Measurements from ENCODE around the gene WWTR1.

Gene WWTR1

DNA sequence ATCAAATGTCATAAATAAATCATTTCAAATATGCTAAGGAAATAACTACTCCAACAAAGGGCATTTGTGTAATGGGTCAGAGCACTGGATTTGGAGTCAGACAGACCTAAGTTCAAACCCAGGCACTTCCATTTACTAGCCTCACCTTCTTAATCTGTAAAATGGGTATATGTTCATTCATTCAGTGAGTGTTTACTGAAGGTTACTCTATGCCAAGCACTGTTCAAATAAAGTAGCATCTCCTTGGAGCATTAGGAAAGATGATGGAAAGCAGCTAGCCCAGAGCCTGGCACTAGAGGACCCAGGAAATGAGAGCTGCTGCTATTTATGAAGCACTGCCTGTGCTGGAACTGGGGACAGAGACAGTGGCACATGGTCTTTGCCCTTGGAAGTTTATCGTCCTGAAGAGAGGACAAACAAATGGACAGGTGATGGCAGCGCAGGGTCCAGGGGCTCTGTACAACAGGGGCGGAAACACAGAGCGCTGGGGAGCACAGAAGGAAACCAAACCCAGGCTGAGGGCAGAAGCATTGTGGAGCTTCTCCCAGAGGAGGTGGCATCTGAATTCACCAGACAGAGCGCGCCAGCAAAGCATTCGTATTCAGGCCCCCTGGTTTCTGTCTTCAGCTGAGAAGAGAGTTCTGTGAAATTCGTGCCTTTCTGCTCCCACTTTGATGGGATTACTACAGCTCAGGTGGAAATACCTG, 164.4 kb downstream of the WWTR1 start:
- Histone ChIP-seq H3K4me1 (ENCODE audit: insufficient read depth, low read length) (no peaks in the 10 kb centered on the region; the same call in 1 of the 2 replicates), H3K36me3 (ENCODE audit: insufficient read depth, low read length) (no peaks in the 10 kb centered on the region), H3K4me3 (ENCODE audit: low read length) (no peak overlapping the region), H3K27ac (ENCODE audit: low read depth, low read length) (no peak overlapping the region), H3K27me3 (ENCODE audit: insufficient read depth, low read length) (no peaks in the 10 kb centered on the region), H3K9ac (ENCODE audit: low read depth, low read length) (no peak overlapping the region), H3K9me3 (ENCODE audit: insufficient read depth, low read depth, low read length) (no peaks in the 10 kb centered on the region)
- 87% methylated on average over 8 of the region's 8 CpGs for WGBS

DNA sequence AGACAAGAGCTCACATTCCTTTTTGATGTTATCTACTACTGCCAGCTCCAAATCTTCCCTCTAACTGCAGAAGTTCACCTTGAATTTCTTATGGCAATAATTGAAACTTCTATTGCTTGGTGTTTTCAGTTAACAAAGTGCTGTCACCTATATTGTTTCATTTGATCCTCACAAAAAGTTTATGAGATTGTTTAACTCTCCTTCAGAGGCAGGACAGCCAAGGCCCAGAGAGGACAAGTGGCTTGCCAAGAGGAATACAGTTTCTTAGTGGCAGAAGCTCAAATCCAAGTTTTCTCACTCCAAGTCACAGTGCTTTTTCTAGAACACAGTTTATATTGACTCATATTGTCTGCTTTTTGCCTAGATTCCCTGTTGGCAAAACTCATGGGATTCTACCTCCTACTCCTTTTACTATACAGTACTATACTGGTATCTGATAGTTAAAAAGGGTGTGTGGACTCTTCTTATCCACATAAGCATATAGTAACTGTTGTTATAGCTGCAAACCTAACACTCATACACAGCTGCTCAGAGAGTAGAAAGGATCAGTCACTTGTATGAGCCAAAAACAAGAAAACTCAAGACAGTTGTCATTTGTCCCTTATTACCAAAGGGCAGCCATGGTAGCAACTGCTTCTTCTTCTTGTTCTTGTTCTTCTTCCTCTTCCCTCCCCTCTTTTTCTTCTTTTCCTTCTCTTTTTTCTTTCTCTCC, 167.4 kb downstream of the WWTR1 start:
- H3K9ac ChIP-seq (ENCODE audit: low read depth, low read length): no peak overlapping the region
- H3K4me3 ChIP-seq (ENCODE audit: low read length): no peak overlapping the region
- no peaks in the 10 kb centered on the region; the same call in 1 of the 2 replicates for H3K4me1 ChIP-seq (ENCODE audit: insufficient read depth, low read length)
- H3K36me3 ChIP-seq (ENCODE audit: insufficient read depth, low read length): no peaks in the 10 kb centered on the region
- no peaks in the 10 kb centered on the region for H3K9me3 ChIP-seq (ENCODE audit: insufficient read depth, low read depth, low read length)
- H3K27ac ChIP-seq (ENCODE audit: low read depth, low read length): no peak overlapping the region
- no peaks in the 10 kb centered on the region for H3K27me3 ChIP-seq (ENCODE audit: insufficient read depth, low read length)

DNA sequence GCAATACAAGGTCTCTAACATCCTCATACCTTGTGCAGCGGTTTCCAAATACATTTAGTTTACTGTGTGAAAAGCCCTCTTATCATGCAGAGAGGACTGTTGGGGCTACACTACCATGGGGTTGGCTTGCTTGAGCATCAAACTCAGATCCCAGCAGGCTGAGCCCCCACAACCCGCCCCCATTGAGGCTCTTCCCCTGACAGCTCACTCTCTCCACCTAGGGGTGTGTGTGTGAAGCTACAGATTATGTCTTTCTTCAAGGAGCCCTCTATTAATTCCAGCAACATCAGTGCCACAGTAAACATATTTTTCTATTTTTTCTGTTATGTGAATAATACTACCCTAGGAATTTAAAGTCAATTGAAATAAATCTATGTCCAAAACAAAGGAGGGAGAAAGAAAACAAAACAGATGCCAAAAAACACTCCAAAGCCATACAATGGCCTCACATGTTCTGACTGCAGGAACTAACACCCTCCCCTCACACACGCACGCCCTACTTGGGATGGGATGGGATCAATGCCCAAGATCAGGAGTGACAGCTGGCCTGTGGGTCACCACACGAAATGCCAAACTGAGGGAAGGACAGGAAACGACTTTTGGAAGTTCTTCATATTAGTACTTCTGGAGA, 168.7 kb downstream of the WWTR1 start:
- H3K4me1 ChIP-seq (ENCODE audit: insufficient read depth, low read length): no peaks in the 10 kb centered on the region; the same call in 1 of the 2 replicates
- H3K9ac ChIP-seq (ENCODE audit: low read depth, low read length): no peak overlapping the region
- H3K27ac ChIP-seq (ENCODE audit: low read depth, low read length): no peak overlapping the region
- WGBS: 64% methylated on average over 5 of the region's 6 CpGs
- no peak overlapping the region for H3K4me3 ChIP-seq (ENCODE audit: low read length)
- H3K27me3 ChIP-seq (ENCODE audit: insufficient read depth, low read length): no peaks in the 10 kb centered on the region
- H3K36me3 ChIP-seq (ENCODE audit: insufficient read depth, low read length): no peaks in the 10 kb centered on the region
- H3K9me3 ChIP-seq (ENCODE audit: insufficient read depth, low read depth, low read length): no peaks in the 10 kb centered on the region

- no peaks in the 10 kb centered on the region for H3K36me3 ChIP-seq (ENCODE audit: insufficient read depth, low read length)
- WGBS: 68% methylated on average over 5 of the region's 6 CpGs
- no peak overlapping the region for H3K27ac ChIP-seq (ENCODE audit: low read depth, low read length)
- no peak overlapping the region for H3K9ac ChIP-seq (ENCODE audit: low read depth, low read length)
- no peaks in the 10 kb centered on the region; the same call in 1 of the 2 replicates for H3K4me1 ChIP-seq (ENCODE audit: insufficient read depth, low read length)
- H3K27me3 ChIP-seq (ENCODE audit: insufficient read depth, low read length): no peaks in the 10 kb centered on the region
- H3K4me3 ChIP-seq (ENCODE audit: low read length): no peak overlapping the region
- H3K9me3 ChIP-seq (ENCODE audit: insufficient read depth, low read depth, low read length): no peaks in the 10 kb centered on the region
Measured at GRCh38 chr3:149487598-149488197, 170.1 kb downstream of the WWTR1 start.

GRCh38 chr3:149486726-149487125, 171.1 kb downstream of the WWTR1 start:
- no peaks in the 10 kb centered on the region; the same call in 1 of the 2 replicates for H3K4me1 ChIP-seq (ENCODE audit: insufficient read depth, low read length)
- no peak overlapping the region for H3K27ac ChIP-seq (ENCODE audit: low read depth, low read length)
- H3K9me3 ChIP-seq (ENCODE audit: insufficient read depth, low read depth, low read length): no peaks in the 10 kb centered on the region
- 90% methylated on average over 5 of the region's 5 CpGs for WGBS
- H3K27me3 ChIP-seq (ENCODE audit: insufficient read depth, low read length): no peaks in the 10 kb centered on the region
- H3K9ac ChIP-seq (ENCODE audit: low read depth, low read length): no peak overlapping the region
- no peaks in the 10 kb centered on the region for H3K36me3 ChIP-seq (ENCODE audit: insufficient read depth, low read length)
- H3K4me3 ChIP-seq (ENCODE audit: low read length): no peak overlapping the region

DNA sequence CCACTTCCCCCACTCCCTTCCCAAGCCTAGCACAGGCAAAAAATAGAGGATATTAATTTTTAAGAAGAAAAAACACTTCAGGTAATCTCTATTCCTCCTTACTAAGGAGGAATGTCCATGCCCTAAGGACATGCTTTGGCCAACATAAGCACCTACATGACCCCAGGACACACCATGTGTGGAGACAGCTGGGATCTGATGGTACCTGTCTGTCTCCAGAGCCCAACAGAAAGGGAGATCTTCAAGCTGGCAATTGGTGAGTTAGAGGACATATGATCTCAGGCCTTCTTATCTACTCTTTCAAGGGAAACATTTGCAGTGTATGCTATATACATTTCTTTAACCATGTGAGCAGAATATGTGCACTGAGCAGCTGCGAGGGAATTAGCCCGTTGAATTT, 176.3 kb downstream of the WWTR1 start:
- Histone ChIP-seq H3K4me1 (ENCODE audit: insufficient read depth, low read length) (no peaks in the 10 kb centered on the region), H3K27me3 (ENCODE audit: insufficient read depth, low read length) (no peaks in the 10 kb centered on the region), H3K9me3 (ENCODE audit: insufficient read depth, low read depth, low read length) (no peaks in the 10 kb centered on the region), H3K36me3 (ENCODE audit: insufficient read depth, low read length) (no peaks in the 10 kb centered on the region), H3K4me3 (ENCODE audit: low read length) (no peak overlapping the region), H3K9ac (ENCODE audit: low read depth, low read length) (no peak overlapping the region), H3K27ac (ENCODE audit: low read depth, low read length) (no peak overlapping the region)
- 100% methylated on average over 1 of the region's 2 CpGs for WGBS

GRCh38 chr3:149481056-149481455, 176.8 kb downstream of the WWTR1 start:
- H3K27me3 ChIP-seq (ENCODE audit: insufficient read depth, low read length): no peaks in the 10 kb centered on the region
- WGBS: 86% methylated on average over 2 of the region's 3 CpGs
- H3K36me3 ChIP-seq (ENCODE audit: insufficient read depth, low read length): no peaks in the 10 kb centered on the region
- H3K9ac ChIP-seq (ENCODE audit: low read depth, low read length): no peak overlapping the region
- no peak overlapping the region for H3K4me3 ChIP-seq (ENCODE audit: low read length)
- H3K9me3 ChIP-seq (ENCODE audit: insufficient read depth, low read depth, low read length): no peaks in the 10 kb centered on the region
- no peaks in the 10 kb centered on the region for H3K4me1 ChIP-seq (ENCODE audit: insufficient read depth, low read length)
- no peak overlapping the region for H3K27ac ChIP-seq (ENCODE audit: low read depth, low read length)

- WGBS: 73% methylated on average over 15 of the region's 15 CpGs
Measured at GRCh38 chr3:149480326-149481017, 177.4 kb downstream of the WWTR1 start.

DNA sequence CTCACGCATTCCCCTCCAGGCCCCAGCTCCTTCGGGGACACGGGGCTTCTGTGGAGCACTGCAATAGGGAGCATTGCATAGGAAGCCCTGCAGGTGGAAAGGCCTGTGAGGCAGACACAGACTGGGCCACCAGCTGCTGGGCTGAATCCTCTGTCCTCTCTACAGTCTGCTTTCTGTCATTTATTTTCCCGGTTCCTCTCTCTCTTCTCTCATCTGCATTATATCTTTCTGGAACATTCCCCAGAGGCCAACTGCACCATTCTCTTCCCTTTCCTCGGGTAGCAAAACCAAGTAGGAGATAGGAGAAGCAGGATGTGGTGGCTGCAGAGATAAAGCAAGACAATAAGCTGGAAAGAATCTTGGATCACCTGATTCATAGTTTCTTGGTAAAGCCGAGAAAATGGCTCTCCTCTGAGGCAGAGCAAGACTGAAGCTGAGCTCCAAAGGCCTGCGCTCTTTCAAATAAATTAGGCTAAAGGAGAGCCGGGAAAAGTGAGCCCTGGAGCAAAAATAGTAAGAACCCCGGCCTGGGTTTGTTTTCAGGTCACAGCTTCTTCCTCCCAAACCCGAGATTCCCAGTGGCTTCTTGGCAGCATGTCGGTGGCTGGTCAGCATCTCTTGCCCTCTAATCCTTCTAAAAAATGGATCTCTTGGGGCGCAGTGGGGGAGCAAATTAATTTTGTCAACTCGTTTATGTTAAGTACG, 178.1 kb downstream of the WWTR1 start:
- WGBS: 87% methylated on average over 14 of the region's 14 CpGs
- no peak overlapping the region for H3K9ac ChIP-seq (ENCODE audit: low read depth, low read length)
- no peaks in the 10 kb centered on the region for H3K9me3 ChIP-seq (ENCODE audit: insufficient read depth, low read depth, low read length)
- H3K27me3 ChIP-seq (ENCODE audit: insufficient read depth, low read length): no peaks in the 10 kb centered on the region
- no peaks in the 10 kb centered on the region for H3K4me1 ChIP-seq (ENCODE audit: insufficient read depth, low read length)
- H3K36me3 ChIP-seq (ENCODE audit: insufficient read depth, low read length): no peaks in the 10 kb centered on the region
- no peak overlapping the region for H3K27ac ChIP-seq (ENCODE audit: low read depth, low read length)
- H3K4me3 ChIP-seq (ENCODE audit: low read length): no peak overlapping the region

More at GRCh38 chr3:149480326-149481017, 177.4 kb downstream of the WWTR1 start:
- no peaks in the 10 kb centered on the region for H3K4me1 ChIP-seq (ENCODE audit: insufficient read depth, low read length)
- H3K27me3 ChIP-seq (ENCODE audit: insufficient read depth, low read length): no peaks in the 10 kb centered on the region
- H3K9me3 ChIP-seq (ENCODE audit: insufficient read depth, low read depth, low read length): no peaks in the 10 kb centered on the region
- H3K36me3 ChIP-seq (ENCODE audit: insufficient read depth, low read length): no peaks in the 10 kb centered on the region
- H3K4me3 ChIP-seq (ENCODE audit: low read length): no peak overlapping the region
- no peak overlapping the region for H3K27ac ChIP-seq (ENCODE audit: low read depth, low read length)
- H3K9ac ChIP-seq (ENCODE audit: low read depth, low read length): no peak overlapping the region

GRCh38 chr3:149476225-149476624, 181.6 kb downstream of the WWTR1 start:
- H3K27ac ChIP-seq (ENCODE audit: low read depth, low read length): no peak overlapping the region
- WGBS: 94% methylated on average over 4 of the region's 4 CpGs
- no peak overlapping the region for H3K9ac ChIP-seq (ENCODE audit: low read depth, low read length)
- H3K27me3 ChIP-seq (ENCODE audit: insufficient read depth, low read length): no peaks in the 10 kb centered on the region
- no peaks in the 10 kb centered on the region for H3K36me3 ChIP-seq (ENCODE audit: insufficient read depth, low read length)
- H3K4me1 ChIP-seq (ENCODE audit: insufficient read depth, low read length): 0 out of 2 replicates have a peak, but pooled peaks cover 10% of the 10 kb centered on the region
- no peak overlapping the region for H3K4me3 ChIP-seq (ENCODE audit: low read length)
- H3K9me3 ChIP-seq (ENCODE audit: insufficient read depth, low read depth, low read length): no peaks in the 10 kb centered on the region

All from HUES64 (cell line).